AG09319 (cell line): Measurements from ENCODE around the gene GSG1.

Experiments used
- DNase-seq: peaks from one replicate; pipeline ENCODE4 v3.0.0-alpha.2; 2010; ENCODE audit warnings: low read depth; ENCODE audit errors: extremely low read depth
- CTCF ChIP-seq: IDR thresholded peaks from 2 replicates; pipeline ENCODE4 v1.5.1; 2011; ENCODE audit warnings: low read depth, mild to moderate bottlenecking, inconsistent platforms, low read length, moderate library complexity

The GSG1 gene

DNA sequence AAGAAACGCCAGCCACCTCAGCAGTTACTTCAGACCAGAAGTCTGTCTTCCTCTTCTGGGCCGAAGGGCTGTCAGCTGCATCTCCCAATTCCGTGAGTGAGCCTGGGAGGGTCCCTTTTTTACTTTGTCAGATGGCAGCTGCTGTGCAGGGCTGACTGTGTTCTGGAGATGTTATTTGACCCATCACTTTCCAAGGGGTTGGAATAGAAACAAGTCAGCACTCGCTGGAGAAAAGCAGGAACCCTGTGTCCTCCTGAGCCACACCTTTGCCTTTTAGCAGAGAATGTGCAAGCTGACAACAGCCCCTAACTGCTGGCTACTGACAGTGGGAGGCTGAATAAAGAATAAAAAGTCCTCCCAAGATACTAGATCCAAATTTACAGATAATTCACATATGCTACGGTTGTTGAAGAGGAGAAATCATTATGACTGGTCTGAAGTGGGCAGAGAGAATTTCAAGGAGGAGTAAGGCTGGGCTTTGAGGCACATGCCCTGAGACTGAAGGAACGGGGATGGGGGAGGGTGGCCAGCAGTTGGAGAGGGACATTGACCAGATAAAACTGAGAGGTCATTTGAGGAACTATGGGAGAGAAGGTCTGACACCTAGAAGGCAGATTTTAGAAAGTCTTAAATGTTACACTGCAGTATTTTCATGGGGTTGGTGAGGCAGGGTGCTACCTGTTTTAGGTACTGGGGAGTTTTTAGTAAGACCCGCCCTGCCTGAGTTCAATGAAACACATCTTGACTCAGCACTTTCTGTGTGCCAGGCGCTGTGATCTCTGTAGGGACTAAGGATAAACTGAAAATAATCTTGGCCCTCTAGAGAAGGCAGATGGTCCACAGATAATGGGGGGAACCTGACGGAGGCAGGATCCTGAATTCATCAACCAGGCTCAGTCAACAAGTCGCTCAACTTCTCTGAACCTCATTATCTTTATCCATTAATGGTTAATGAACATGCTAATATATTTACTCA lies 31.9 kb downstream of the GSG1 start:
- DNase-seq = no peak

GRCh38 chr12:13069380-13069779 lies 34.1 kb downstream of the GSG1 start:
- no peak for DNase-seq
- TF ChIP-seq CTCF = no peak

More for the DNA sequence above, 31.9 kb downstream of the GSG1 start:
- no peak for TF ChIP-seq CTCF

- no peak for DNase-seq
- no peak for TF ChIP-seq CTCF
Observed at GRCh38 chr12:13067322-13067721, 36.1 kb downstream of the GSG1 start.

GRCh38 chr12:13066459-13066858 lies 37.0 kb downstream of the GSG1 start:
- no peak for TF ChIP-seq CTCF

GRCh38 chr12:13066014-13066413 lies 37.5 kb downstream of the GSG1 start:
- no peak for TF ChIP-seq CTCF
- no peak for DNase-seq

More at GRCh38 chr12:13066459-13066858, 37.0 kb downstream of the GSG1 start:
- no peak for DNase-seq

- DNase-seq = no peak
- no peak for TF ChIP-seq CTCF
Observed at GRCh38 chr12:13062669-13063068, 40.8 kb downstream of the GSG1 start.

DNA sequence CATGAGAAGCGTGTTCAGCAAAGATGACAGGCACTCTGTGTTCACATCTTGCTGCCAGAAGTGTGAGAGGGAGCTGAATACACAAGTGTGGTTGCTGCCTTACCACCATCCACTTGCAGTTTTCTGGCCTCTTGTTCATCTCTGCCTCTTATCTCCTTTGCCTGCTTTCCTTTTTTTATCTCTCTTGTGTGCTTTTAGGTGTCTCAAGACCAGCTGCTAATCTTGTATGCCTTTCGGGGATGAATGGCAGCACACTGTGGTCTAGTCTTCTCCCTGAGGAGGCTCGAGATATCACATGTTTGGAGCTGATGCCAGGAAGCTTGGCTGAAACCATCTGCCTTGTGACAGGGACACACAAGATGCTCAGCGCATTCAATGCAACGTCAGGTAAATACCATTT lies 42.1 kb downstream of the GSG1 start:
- TF ChIP-seq CTCF = no peak
- DNase-seq = no peak
